ENCODE data around the gene RPL13A.
"Not testable (repeated sequence)": the region's sequence is repeated elsewhere in the genome, so short reads cannot be mapped to it uniquely, and the experiment has no call there.

The RPL13A gene

DNA sequence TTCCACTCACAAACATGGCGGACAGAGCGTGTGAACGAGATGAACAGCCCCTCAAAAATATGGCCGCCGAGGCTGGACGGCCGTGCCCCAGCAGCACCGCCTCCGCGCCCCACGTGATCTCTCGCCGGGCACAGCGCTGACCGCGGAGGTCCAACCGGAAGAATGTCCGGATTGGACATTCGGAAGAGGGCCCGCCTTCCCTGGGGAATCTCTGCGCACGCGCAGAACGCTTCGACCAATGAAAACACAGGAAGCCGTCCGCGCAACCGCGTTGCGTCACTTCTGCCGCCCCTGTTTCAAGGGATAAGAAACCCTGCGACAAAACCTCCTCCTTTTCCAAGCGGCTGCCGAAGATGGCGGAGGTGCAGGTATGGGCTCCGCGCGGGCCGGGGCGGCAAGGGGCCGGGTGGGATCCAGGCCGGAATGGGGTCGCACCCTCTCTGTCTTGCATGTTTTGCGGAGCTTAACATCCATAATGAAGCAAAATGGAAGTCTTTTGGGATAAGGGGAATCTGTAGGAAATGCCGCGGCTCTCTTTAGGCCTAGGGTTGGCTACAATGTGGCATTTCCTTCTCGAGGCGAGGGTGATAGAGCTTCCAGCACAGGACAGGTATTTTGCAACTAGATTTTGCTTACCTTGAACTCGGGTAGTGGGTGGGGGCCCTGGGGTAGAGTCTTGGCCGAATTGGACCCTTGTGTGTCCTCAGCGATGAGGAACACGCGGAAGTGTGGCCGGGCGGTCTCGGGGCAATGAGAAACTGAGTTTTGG, at the start of gene RPL13A:
Gene RPL13A, plus strand, starts transcription at position 332 of the 769 bp plus-strand sequence. Its CDS starts 22 bp downstream, at position 354.
- DNase-seq, result peak; percentile 52

DNA sequence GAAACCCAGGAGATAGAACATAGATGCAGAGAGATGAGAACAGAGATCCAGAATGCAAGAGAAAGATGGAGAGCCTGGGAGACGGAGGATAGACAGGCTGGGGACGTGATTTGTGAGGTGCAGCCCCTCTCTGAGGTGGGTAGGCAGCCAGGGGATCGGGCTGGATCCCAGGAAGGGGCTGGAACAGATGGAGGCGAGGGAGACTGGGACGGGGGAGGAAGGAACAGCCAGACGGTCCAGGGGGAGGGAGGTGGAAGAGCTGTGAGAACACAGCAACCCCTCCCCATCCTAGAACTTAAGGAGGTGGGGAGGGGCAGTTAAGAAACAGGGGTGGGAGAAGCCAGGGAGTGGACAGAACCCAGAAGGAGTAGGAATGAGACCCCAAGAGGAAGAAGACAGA, 49.1 kb upstream of the RPL13A start:
- no peak for DNase-seq

DNA sequence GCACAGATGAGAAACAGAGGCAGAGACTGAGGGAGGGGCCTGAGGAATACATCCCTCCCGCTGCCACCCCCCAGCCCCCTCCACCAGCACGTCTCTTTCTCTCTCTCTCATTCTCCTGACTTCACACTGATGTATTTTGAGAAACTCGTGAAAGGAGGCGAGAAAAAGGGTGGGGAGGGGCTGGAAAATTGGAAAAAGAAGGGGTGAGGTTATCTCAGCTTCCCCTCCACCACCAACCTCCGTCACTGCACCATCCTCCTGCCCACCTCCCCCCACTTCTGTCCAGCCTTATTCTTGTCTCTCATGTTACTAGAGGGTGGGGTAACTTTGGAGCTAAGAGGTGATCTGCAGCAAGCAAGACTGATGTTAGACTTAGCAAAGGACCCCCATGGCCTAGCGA, 47.6 kb upstream of the RPL13A start:
- no peak for DNase-seq

- no peak for DNase-seq
Observed at GRCh38 chr19:49440439-49441209, 46.8 kb upstream of the RPL13A start.

GRCh38 chr19:49441210-49441959, 46.0 kb upstream of the RPL13A start, which contains the start of gene SLC17A7:
TSS of gene SLC17A7 (minus strand) at chr19:49441527. CDS start at chr19:49441379, 148 bp downstream.
- DNase-seq, result no peak

DNA sequence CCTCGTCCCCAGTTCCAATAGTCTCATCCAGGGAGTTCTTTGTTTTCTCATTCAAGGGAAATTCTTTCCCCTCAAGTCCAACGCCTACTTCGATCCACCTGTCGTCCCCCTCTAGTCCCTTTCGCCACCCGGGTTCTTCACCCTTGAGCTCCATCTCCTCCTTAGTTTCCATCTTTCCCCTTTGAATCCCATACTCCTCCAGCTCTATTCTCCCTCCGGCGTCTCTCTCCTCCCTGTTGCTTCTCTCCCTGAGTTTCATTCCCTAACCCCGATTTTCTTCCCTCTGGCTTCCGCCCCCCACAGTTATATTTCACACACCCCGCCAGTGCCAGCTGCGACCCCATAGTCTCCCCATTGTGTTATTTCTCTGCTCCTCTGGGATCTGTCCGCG, 45.5 kb upstream of the RPL13A start:
- DNase-seq, result no peak

DNA sequence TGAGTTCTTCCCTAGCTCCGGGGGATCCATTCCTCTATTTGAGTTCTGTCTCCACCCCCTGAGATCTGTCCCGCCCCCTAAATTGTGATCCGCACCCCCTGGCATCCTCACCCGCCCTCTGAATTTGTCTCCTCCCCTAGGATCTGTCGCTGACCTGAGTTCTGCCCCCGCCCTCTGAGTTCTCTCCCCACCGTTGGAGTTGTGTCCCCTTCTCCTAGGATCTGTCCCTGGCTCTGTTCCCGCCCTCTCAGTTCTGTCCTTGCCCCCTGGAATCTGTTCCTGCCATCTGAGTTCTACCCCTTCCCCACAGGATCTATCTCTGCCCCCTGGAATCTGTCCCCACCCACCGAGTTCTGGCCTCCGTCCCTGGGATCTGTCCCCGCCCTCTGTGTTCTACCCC, 45.1 kb upstream of the RPL13A start:
- DNase-seq, result peak; percentile 71

DNA sequence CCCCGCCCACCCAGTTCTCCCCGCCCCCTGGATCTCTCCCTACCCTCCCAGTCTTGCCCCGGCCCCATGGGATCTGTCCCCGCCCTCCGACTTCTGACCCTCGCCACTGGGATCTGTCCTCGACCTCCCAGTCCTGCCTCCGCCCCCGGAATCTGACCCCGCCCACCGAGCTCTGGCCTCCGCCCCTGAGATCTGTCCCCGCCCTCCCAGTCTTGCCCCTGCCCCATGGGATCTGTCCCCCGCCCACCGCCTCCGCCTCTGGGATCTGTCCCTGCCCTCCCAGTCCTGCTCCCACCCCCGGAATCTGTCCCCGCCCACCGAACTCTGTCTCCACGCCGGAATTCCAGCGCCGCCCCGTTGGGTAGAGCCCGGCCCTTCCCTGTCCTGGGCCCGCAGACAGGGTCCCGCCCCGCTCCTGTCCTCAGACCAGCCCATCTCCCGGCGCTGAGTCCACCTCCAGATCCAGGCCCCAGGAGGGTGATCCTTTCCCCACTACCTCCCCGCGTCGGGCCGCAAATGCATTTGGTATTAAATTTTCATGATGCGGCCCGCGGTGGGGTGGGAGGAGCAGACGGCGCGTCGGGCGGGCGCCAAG, 44.5 kb upstream of the RPL13A start:
- peak; percentile 94 for DNase-seq

GRCh38 chr19:49443366-49444099, 43.9 kb upstream of the RPL13A start:
- DNase-seq, result peak; percentile 81

DNA sequence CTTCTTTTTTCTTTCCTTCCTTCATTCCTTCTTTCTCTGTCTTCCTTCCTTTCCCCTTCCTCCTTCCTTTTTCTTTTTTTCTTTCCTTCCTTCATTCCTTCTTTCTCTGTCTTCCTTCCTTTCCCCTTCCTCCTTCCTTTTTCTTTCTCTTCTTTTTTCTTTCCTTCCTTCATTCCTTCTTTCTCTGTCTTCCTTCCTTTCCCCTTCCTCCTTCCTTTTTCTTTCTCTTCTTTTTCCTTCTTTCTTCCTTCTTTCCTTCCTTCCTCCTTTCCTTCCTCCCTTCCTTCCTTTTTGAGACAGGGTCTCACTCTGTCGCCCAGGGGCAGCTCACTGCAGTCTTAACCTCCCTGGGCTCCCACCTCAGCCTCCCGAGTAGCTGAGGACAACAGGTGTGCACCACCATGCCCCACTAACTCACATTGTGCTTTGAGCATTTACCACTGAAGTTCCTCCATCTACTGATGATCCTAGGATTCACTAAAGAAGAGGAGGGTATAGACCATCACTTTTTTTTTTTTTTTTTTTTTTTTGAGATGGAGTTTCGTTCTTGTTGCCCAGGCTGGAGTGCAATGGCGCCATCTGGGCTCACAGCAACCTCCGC, 43.2 kb upstream of the RPL13A start:
- not testable (repeated sequence) for DNase-seq

DNA sequence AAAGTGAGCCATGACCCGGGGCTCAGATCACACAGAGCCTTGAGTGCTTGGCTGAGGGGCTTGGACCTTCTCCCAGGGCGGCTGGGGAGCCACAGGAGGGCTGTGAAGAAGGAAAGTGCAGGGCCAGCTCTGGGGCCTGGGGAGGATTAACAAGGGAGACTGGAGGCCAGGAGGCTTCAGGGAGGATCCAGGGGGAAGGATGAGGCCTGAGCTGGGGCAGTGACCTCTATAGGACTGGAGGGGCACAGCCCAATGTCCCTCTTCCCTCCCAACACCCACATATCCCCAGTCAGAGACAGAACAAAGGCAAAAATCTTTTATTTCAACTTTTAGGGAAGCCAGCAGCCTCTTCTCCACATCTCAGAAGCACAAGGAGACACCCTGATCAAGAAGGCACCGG, 41.4 kb upstream of the RPL13A start:
- DNase-seq, result no peak

DNA sequence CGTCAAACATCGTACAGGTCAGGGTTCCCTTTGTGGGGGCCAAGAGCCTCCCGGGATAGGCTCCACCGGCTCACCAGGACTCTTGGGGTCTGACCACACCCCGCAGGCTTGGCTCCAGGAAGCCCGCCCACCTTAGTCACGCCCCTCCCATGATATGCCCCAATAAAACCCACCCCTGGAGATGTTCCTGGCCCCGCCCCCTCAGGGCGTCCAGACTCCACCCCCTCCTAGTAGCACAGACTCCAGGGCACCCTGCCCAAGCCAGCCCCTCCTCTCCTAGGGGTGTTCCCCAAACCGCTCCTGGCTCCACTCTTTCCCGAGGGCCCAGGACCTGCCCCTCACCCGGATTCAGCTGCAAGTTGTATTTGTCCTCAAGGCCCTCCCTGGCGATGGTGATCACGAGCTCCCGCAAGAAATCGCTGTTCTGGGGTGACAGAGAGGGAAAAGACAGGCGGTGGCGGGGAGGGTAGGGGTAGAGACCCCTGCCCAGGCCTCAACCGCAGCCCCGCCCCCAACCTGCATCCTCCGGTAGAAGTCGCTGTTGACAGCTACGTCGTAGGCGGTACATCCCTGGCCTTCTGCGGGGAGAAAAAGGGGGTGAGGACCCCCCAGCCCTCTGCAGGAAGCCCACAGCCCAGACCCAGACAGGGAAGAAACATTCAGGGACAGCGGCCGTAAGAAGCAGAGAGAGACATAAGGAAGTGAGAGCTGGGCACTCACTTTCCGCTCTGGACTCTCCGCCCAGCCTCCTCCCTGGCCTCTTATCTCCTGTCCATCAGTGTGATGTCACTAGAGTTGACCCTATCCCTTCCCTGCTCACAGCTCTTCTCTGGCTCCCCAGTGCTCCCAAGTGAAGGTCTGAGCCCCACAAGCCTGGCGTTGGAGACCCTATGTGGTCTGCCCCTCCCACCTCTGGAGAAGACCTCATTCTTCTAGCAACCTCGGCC, 39.6 kb upstream of the RPL13A start:
- DNase-seq, result no peak

DNA sequence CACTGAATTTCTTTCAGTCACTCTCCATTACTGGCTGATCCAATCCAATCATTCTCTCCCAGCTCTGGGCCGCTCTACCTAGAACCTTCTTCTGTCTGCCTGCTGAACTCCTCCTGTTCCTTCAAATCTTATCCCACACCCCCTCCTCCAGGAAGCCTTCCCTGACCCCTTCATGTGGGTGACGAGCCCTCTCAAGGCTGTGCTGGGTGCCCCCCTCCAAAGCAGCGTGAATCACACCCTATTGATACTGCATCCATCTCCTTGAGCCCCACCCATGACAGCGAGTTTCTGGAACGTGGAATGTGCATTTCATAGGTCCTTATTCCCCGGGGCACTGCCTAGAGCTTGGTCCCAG, 39.0 kb upstream of the RPL13A start:
- DNase-seq, result no peak

DNA sequence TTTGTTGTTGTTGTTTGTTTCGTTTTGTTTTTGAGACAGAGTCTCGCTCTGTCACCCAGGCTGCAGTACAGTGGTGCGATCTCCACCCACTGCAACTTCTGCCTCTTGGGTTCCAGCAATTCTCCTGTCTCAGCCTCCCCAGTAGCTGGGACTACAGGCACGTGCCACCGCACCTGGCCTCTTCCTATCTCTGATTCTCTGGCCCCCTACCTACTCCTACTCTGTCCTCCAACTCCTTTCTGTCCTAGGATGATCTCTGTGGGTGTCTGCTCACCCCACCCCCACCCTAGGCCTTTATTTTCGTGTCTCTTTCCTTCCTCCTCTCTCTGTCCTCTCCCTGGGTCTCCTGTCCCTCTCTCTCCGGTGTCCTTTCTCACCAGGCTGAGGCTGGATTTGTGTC, 37.0 kb upstream of the RPL13A start:
- DNase-seq, result no peak

- DNase-seq, result no peak
Observed at GRCh38 chr19:49451430-49452181, 35.8 kb upstream of the RPL13A start, which contains the start of gene PIH1D1. TSS of gene PIH1D1 (minus strand) at chr19:49451814. CDS start at chr19:49451574, 240 bp downstream.

DNA sequence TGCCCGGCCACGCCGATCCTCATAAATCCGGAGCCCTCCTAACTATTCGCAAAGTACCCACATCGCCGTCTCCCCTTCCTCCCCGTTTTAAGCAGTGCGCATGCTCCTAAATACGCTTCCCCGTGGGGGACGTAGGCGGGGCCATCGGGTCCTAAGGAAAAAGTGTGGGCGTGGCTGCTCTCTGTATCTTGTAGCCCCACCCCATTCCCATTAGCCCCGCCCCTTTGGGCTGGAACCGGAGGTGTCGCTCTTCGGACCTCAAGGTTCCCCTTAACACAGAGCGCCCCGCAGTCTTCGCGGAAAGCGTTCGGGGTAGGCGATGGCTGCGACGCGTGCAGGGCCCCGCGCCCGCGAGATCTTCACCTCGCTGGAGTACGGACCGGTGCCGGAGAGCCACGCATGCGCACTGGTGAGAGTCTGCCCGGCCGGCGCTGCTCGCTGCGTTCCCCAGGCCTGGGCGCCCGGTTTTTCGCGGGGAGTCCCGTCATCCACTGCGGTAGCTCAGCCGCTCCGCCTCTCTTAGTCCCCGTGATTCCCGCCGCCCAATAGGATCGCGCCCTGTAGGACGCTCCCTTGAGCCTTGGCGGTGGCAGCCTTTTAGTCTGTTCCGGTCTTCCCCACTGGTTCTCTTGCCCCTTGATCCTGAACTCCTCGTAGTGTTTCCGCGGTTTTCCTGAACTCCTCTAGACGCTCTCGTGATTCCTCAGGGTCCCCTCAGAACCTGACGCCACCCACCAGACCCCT, 34.2 kb upstream of the RPL13A start, which contains the start of gene ALDH16A1:
Gene ALDH16A1, plus strand, starts transcription at position 213 of the 744 bp plus-strand sequence. Its CDS starts 107 bp downstream, at position 320.
- DNase-seq, result peak; percentile 87

DNA sequence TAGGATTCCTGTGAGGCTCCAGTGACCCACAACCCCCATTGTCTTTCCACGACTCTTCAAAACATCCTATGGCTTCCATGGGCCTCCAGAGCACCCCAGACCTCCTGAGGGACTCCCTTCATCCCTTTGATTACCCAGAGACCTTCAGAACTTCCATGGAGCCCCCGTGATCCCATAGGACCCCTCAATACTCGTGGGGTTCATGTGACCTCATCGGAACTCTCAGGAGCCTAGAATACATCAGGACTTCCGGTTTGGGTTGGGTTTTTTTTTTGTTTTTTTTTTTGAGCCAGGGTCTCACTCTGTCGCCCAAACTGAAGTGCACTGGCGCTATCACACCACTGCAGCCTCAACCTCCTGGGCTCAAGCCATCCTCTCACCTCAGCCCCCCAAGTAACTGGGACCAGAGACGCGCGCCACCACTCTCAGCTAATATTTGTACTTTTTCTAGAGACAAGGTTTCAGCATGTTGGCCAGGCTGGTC, 33.6 kb upstream of the RPL13A start:
- DNase-seq, result no peak

GRCh38 chr19:49455773-49456172, 31.6 kb upstream of the RPL13A start:
- no peak for DNase-seq

- DNase-seq, result no peak
Observed at GRCh38 chr19:49456326-49456725, 31.1 kb upstream of the RPL13A start.
